ENCODE results near the gene ANO9. TPM values are rescaled to one million over a fixed set of nuclear protein-coding genes. Genes with fewer than 3 reads are reported as not detected.
"Not testable (repeated sequence)": the region's sequence is repeated elsewhere in the genome, so short reads cannot be mapped to it uniquely, and the experiment has no call there.

The ANO9 gene
- total and polyA plus RNA-seq, 9 donors = 0.12 to 11.4 (median 0.77) TPM

DNA sequence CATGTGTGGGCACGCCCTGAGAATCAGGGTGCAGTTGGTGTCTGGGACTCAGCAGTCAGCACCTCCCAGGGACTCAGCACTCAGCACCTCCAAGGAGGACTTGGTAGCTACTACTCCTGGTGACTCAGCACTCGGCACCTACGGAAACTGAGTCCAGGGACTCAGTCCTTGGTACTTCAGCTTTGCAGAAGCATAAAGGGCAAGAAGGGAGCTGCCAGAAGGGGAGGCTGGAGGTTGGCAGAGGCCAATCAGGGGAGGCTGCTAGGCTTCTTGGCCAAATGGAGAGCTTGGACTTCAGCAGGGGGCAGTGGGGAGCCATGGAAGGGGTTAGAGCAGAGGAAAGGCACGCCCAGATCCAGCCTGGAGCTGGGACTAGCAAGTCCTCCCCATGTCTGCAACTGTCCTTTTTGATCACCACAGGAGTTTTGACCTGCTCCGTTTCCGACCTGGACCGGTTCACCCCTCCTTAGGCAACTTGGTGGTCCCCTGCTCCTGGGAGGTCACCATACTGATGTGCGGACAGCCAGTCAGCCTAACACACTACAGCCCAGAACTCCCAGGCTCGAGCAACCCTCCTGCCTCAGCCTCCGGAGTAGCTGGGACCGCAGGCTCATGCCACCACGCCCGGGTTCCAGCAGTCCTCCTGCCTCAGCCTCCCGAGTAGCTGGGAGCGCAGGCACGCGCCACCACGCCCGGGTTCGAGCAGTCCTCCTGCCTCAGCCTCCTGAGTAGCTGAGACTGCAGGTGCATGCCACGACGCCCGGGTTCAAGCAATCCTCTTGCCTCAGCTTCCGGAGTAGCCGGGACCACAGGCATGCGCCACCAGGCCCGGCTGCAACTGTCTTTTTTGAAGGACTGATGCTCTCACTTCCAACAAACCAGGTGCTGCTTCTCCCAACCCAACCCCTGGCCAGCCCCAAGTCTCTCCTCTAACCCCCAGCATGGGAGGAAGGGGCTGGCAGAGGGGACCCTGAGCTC is 1.5 kb downstream of the ANO9 start:
- Histone ChIP-seq H3K36me3 (no peaks in the 10 kb centered on the region), H3K27me3 (no peaks in the 10 kb centered on the region), H3K4me1 (ENCODE audit: insufficient read depth) (no peaks in the 10 kb centered on the region), H3K9me3 (no peaks in the 10 kb centered on the region), H3K4me3 (no peak overlapping the region), H3K27ac (no peak overlapping the region)
- 76 to 80% (median 78%) methylated on average over 20 to 27 of the region's 27 CpGs for WGBS, 3 donors
- intact Hi-C loops (cut with DNase I) = no loop called here
- no peak for TF ChIP-seq EP300 (IDR thresholded peaks at IDR 0.05)
- TF ChIP-seq POLR2A (IDR thresholded peaks at IDR 0.05) = no peak
- TF ChIP-seq, protein P1, sequence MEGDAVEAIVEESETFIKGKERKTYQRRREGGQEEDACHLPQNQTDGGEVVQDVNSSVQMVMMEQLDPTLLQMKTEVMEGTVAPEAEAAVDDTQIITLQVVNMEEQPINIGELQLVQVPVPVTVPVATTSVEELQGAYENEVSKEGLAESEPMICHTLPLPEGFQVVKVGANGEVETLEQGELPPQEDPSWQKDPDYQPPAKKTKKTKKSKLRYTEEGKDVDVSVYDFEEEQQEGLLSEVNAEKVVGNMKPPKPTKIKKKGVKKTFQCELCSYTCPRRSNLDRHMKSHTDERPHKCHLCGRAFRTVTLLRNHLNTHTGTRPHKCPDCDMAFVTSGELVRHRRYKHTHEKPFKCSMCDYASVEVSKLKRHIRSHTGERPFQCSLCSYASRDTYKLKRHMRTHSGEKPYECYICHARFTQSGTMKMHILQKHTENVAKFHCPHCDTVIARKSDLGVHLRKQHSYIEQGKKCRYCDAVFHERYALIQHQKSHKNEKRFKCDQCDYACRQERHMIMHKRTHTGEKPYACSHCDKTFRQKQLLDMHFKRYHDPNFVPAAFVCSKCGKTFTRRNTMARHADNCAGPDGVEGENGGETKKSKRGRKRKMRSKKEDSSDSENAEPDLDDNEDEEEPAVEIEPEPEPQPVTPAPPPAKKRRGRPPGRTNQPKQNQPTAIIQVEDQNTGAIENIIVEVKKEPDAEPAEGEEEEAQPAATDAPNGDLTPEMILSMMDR (IDR thresholded peaks at IDR 0.05) = no peak
- no peak for DNase-seq

DNA sequence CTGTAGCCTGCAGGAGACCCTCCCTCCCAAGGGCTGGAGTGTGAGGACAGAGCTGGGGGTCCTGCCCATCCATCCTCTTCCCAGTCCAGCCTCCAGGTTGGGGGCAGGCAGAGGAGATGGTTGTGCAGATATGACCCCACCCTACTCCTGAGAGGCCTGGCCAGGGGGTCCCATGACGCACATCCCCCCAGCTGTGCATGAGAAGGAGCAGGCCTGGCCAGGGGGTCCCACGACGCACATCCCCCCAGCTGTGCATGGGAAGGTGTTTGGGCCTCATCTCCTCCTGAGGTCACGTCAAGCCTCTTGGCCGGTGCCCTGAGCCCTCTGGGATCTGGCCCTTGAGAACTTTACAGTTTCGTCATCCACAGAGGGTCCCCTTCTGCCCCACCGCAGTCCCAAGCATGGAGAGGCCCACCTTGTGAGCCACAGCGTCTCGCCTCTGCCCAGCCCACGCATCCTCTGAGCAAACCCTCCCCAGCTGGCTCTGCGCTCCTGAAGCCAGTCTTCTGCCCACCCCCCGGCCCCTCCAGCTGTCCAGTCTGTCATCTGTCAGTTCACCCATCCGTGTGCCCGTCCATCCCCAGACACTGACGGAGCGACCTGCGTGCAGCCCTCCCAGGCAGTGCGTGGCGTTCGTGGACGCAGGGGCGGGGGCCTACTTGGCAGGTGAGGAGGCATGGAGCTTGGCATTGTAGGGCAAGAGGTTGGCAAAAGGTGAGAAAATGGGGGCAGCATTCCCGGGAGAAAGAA is 2.3 kb downstream of the ANO9 start:
- WGBS, 3 donors = 63 to 80% (median 77%) methylated on average over 23 of the region's 23 CpGs
- no peaks in the 10 kb centered on the region for H3K36me3 ChIP-seq
- DNase-seq = no peak
- H3K4me3 ChIP-seq = no peak overlapping the region
- no peaks in the 10 kb centered on the region for H3K27me3 ChIP-seq
- TF ChIP-seq, protein P1 (IDR thresholded peaks at IDR 0.05) = no peak
- no peak for TF ChIP-seq EP300 (IDR thresholded peaks at IDR 0.05)
- TF ChIP-seq POLR2A (IDR thresholded peaks at IDR 0.05) = no peak
- no peaks in the 10 kb centered on the region for H3K9me3 ChIP-seq
- H3K27ac ChIP-seq = no peak overlapping the region
- intact Hi-C loops (cut with DNase I) = no loop called here
- no peaks in the 10 kb centered on the region for H3K4me1 ChIP-seq (ENCODE audit: insufficient read depth)

DNA sequence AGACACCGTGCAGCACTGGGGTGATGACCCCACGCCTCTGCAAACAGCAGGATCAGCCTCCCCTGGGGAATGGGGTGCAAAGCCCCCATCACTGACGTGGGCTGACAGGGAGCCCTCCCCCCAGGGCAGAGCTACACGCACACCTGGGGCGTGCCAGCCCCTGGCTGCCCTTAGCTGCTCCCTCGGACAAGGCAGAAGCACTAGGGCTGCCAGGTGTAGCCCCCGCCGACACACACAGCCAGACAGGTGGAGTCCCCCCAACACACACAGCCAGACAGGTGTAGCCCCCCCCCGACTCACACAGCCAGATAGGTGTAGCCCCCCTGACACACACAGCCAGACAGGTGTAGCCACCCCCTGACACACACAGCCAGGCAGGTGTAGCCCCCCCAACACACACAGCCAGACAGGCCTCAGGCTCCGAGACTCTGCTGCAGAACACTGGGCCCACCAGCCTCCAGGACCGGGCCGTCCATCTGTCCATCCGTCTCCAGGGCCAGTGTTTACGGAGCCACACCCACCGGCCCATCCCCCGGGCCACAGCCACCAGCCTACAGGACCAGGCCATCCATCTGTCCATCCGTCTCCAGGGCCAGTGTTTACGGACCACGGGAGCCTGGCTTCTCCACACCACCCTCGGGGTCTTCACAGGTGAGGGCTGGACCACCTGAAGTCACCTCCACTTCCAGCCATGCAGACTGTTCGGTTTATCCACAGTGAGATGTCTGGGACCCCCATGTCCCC is 3.5 kb downstream of the ANO9 start:
- TF ChIP-seq, protein P1 (IDR thresholded peaks at IDR 0.05) = no peak
- no peak for TF ChIP-seq EP300 (IDR thresholded peaks at IDR 0.05)
- no peak for TF ChIP-seq POLR2A (IDR thresholded peaks at IDR 0.05)
- intact Hi-C loops (cut with DNase I) = no loop called here
- Histone ChIP-seq H3K4me3 (no peak overlapping the region), H3K36me3 (no peaks in the 10 kb centered on the region), H3K9me3 (no peaks in the 10 kb centered on the region), H3K27me3 (no peaks in the 10 kb centered on the region), H3K4me1 (ENCODE audit: insufficient read depth) (no peaks in the 10 kb centered on the region), H3K27ac (no peak overlapping the region)
- no peak for DNase-seq
- 69 to 78% (median 78%) methylated on average over 19 to 21 of the region's 21 CpGs for WGBS, 3 donors

DNA sequence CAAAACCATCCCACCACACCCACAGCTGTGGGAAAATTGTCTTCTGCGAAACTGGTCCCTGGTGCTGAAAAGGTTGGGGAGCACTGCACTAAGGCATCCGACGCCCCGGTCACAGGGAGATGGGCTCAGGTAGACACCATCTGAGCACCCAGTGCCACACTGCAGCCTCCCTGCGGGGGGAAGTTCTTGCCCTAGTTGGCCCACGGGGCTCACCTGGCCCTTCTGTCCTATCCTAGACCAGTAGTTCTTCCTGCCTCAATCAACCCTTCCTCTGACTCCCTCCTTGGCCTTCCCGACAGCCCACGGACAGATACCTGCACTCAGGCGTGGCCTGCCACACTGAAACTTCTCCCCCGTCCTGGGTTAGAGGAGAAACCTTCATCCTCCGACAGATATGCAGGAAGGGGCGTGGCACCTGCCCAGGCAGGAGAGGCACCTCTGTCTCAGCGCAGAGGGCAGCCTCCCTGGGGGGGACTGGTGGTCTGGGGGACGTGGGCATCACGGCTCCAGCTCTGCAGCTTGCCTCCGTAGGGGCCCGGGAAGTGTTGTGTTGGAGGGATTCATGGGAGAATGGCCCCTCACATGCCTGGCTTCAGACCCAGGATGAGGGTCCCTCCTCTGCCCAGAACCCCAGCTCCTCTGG is 4.5 kb downstream of the ANO9 start:
- no peak for DNase-seq
- TF ChIP-seq, protein P1 (IDR thresholded peaks at IDR 0.05) = no peak
- TF ChIP-seq EP300 (IDR thresholded peaks at IDR 0.05) = no peak
- TF ChIP-seq POLR2A (IDR thresholded peaks at IDR 0.05) = no peak
- Histone ChIP-seq H3K4me1 (ENCODE audit: insufficient read depth) (no peaks in the 10 kb centered on the region), H3K36me3 (no peaks in the 10 kb centered on the region), H3K4me3 (no peak overlapping the region), H3K27me3 (no peaks in the 10 kb centered on the region), H3K27ac (no peak overlapping the region), H3K9me3 (no peaks in the 10 kb centered on the region)
- intact Hi-C loops (cut with DNase I) = no loop called here
- 78 to 88% (median 82%) methylated on average over 17 of the region's 17 CpGs for WGBS, 3 donors

DNA sequence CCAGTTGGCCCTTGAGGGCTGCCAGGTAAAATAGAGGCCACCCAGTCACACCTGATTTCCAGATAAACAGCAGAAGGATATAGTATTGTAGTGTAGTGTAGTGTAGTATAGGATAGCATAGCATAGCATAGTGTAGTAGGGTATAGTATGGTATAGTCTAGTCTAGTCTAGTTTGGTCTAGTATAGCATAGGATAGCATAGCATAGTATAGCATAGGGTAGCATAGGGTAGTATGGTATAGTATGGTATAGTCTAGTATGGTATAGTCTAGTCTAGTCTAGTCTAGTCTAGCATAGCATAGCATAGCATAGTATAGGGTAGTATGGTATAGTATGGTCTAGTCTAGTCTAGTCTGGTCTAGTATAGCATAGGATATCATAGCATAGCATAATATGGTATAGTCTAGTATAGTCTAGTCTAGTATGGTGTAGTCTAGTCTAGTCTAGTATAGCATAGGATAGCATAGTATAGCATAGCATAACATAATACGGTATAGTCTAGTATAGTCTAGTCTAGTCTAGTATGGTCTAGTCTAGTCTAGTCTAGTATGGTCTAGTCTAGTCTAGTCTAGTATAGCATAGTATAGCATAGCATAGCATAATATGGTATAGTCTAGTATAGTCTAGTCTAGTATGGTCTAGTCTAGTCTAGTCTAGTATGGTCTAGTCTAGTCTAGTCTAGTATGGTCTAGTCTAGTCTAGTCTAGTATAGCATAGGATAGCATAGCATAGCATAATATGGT is 6.6 kb downstream of the ANO9 start:
- DNase-seq; H3K36me3 ChIP-seq; intact Hi-C loops (cut with DNase I); H3K4me1 ChIP-seq (ENCODE audit: insufficient read depth); H3K27me3 ChIP-seq; H3K27ac ChIP-seq; H3K4me3 ChIP-seq; H3K9me3 ChIP-seq: not testable (repeated sequence)
- 85 to 98% (median 91%) methylated on average over 1 of the region's 1 CpG for WGBS, 3 donors
